Suppressor macrophage treated with lipopolysaccharide for 4 hours (primary cell): ENCODE data around the gene GPR149.

Experiments used
- DNase-seq: peaks from one replicate; pipeline ENCODE4 v3.0.0-alpha.2; 2020

Gene GPR149

GRCh38 chr3:154345422-154346122 is 84.4 kb downstream of the GPR149 start:
- DNase-seq, result no peak

GRCh38 chr3:154338570-154338969 is 91.4 kb downstream of the GPR149 start:
- DNase-seq, result no peak

- DNase-seq, result no peak
Measured at GRCh38 chr3:154338008-154338407, 92.0 kb downstream of the GPR149 start.

GRCh38 chr3:154334973-154335420 is 95.0 kb downstream of the GPR149 start:
- DNase-seq, result peak; percentile 52

GRCh38 chr3:154327871-154328270 is 102.1 kb downstream of the GPR149 start:
- no peak for DNase-seq

GRCh38 chr3:154324919-154325318 is 105.1 kb downstream of the GPR149 start:
- DNase-seq, result no peak

- DNase-seq, result peak; percentile 93
Measured at GRCh38 chr3:154323891-154324738, 105.9 kb downstream of the GPR149 start, which contains the start of gene DHX36. TSS of gene DHX36 (minus strand) at chr3:154324487. CDS start at chr3:154324416, 71 bp downstream.

DNA sequence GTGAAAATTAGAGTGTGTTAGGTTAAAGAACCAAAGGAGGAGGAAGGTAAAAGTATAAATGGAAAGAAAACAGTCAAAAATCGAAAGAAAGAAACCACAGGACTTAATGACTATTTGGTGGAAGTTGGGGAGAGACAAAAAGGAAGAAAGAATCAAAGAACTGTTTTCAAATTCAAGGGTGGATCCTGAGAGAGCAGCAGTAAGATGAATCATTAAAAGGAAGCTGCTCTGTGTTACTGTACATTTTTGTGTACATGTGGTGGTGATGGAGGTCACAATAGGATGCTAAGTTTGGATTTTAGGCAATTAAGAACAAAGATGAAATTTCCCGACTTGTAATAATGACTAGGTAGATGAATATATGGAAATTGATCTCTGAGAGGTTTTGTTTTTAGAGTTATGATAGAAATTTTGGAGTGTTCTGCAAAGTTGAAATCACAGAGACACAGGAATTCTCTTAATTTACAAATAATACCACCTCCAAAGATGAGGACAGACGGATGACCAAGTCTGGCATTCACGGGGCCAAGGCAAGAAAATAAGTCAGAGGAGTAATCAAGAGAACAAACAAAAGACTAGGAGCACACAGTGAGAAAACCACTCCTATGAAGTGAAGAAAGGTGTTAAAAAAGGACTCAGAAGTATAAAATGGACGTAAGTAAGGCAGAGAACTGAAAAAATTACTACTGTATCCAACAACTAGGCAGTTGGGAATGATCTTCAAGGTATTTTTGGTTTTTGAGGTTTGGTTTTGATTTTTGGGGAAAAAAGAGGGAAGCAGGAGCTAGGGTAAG is 112.8 kb downstream of the GPR149 start:
- no peak for DNase-seq

- DNase-seq, result no peak
Measured at GRCh38 chr3:154314152-154314551, 115.8 kb downstream of the GPR149 start.

GRCh38 chr3:154310840-154311239 is 119.2 kb downstream of the GPR149 start:
- peak; percentile 4 for DNase-seq

- DNase-seq, result no peak
Measured at GRCh38 chr3:154307363-154307762, 122.6 kb downstream of the GPR149 start.

GRCh38 chr3:154304936-154305335 is 125.1 kb downstream of the GPR149 start:
- DNase-seq, result no peak

DNA sequence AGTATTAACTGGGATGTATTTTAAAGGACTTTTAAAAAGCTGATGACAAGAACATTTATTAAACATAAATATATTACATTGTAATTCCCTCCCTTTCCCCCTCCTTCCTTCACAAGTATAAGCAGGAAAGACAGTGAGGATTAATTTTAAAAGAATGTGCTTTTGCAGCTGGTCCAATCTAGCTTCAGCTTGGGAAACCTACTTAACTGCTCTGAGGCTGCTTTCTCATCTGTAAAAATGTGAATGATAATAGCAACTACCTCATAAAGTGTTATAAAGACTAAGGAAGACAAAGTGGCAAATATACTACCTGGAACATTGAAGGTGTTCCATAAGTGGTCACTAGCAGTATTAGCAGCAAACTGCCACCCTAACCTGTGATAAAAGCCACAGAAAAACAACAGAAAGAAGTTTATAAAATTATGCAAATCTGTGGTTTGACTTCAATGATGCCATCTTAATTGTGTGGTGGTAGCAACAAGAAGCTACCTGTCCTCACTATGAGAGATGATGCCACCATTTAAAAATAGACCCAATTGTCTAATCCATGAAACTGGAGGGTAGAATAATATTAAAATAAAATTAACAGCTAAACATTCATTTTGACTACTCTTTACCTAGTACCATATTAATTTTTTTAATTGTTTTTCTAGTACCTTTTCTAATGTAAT is 125.7 kb downstream of the GPR149 start:
- no peak for DNase-seq

DNA sequence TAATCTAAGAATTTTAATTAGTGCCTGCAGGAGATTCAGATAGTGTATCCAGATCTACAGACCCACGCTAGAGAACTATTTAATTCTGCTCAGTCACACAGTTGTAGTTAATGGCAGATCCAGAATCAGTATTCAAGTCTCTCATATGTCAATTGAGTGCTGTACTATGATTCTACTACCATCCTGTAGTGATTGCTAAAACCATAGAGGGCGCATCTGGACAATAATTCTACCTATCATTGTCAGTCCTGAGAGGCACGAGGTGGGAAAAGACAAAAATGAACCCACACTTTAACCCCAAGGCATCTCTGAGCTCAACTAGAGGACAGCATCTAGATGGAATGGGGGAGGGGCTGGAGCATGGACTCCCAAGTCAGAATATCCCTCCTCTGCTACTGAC is 128.4 kb downstream of the GPR149 start:
- no peak for DNase-seq

- DNase-seq, result no peak
Measured at GRCh38 chr3:154294016-154294415, 136.0 kb downstream of the GPR149 start.

DNA sequence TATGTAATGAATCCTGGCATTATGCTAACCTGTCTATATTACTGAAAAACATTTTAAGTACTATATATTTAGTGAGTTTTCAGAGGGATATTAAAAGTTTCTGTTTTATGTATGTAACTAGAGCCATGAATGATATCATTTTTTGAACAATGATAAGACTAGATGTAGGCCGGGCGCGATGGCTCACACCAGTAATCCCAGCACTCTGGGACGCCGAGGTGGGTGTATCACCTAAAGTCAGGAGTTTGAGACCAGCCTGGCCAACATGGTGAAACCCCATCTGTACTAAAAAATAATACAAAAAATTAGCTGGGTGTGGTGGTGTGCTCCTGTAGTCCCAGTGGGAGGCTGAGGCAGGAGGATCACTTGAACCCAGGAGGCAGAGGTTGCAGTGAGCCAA is 139.8 kb downstream of the GPR149 start:
- DNase-seq, result no peak
